Mesendoderm (in vitro differentiated cells): ENCODE data around the gene NDUFS3.

Experiments
- DNase-seq: peaks from one replicate; pipeline ENCODE4 v3.0.0; 2013
- H2AK5ac ChIP-seq: 2 replicates; pipeline ENCODE4 v1.6.1; 2013; ENCODE audit warnings: low read length, inconsistent platforms
- H2BK120ac ChIP-seq: 2 replicates; pipeline ENCODE4 v1.6.1; 2013; ENCODE audit warnings: low read depth, mild to moderate bottlenecking, low read length, moderate library complexity, mixed read lengths
- H2BK15ac ChIP-seq: replicated peaks from 2 replicates; pipeline ENCODE4 v1.6.1; 2013; ENCODE audit warnings: low read depth, mild to moderate bottlenecking, moderate library complexity
- H2BK5ac ChIP-seq: 2 replicates; pipeline ENCODE4 v1.6.1; 2013; ENCODE audit warnings: low read length, inconsistent platforms
- H3K18ac ChIP-seq: 2 replicates; pipeline ENCODE4 v1.6.1; 2013; ENCODE audit warnings: mild to moderate bottlenecking, low read length, mixed read lengths
- H3K23ac ChIP-seq: one replicate; pipeline ENCODE4 v1.6.1; 2013; ENCODE audit warnings: low read length
- H3K27ac ChIP-seq: 2 replicates; pipeline ENCODE4 v1.5.1; 2013; ENCODE audit warnings: low read depth, mild to moderate bottlenecking, inconsistent platforms, low read length, moderate library complexity
- H3K27me3 ChIP-seq: 2 replicates; pipeline ENCODE4 v1.6.1; 2013; ENCODE audit warnings: low read length, control low read depth, mild to moderate bottlenecking, inconsistent platforms; ENCODE audit not compliant: insufficient read depth, poor library complexity
- H3K36me3 ChIP-seq: 2 replicates; pipeline ENCODE4 v1.6.1; 2013; ENCODE audit warnings: low read length, inconsistent platforms; ENCODE audit not compliant: control insufficient read depth, insufficient read depth
- H3K4ac ChIP-seq: one replicate; pipeline ENCODE4 v1.6.1; 2013; ENCODE audit warnings: low read depth, mild to moderate bottlenecking, low read length, moderate library complexity
- H3K4me1 ChIP-seq: 2 replicates; pipeline ENCODE4 v1.6.1; 2013; ENCODE audit warnings: low read depth, low read length, inconsistent platforms; ENCODE audit not compliant: control insufficient read depth
- H3K4me2 ChIP-seq: 2 replicates; pipeline ENCODE4 v1.6.1; 2013; ENCODE audit warnings: low read length
- H3K4me3 ChIP-seq: 2 replicates; pipeline ENCODE4 v1.5.1; 2013; ENCODE audit warnings: mild to moderate bottlenecking, low read length
- H3K56ac ChIP-seq: one replicate; pipeline ENCODE4 v1.6.1; 2013; ENCODE audit warnings: low read length
- H3K79me1 ChIP-seq: 2 replicates; pipeline ENCODE4 v1.6.1; 2013; ENCODE audit warnings: low read length, inconsistent platforms
- H3K79me2 ChIP-seq: 2 replicates; pipeline ENCODE4 v1.6.1; 2013; ENCODE audit warnings: mild to moderate bottlenecking, low read length; ENCODE audit not compliant: control insufficient read depth, insufficient read depth
- H3K9ac ChIP-seq: 2 replicates; pipeline ENCODE4 v1.6.1; 2013; ENCODE audit warnings: low read length, inconsistent platforms
- H4K5ac ChIP-seq: one replicate; pipeline ENCODE4 v1.6.1; 2013; ENCODE audit warnings: low read length
- H4K8ac ChIP-seq: one replicate; pipeline ENCODE4 v1.6.1; 2013; ENCODE audit warnings: low read depth, mild to moderate bottlenecking, control low read depth, low read length, moderate library complexity
- WGBS: extraction: QIAGEN DNeasy Blood & Tissue Kit; methylation state at CpG from one replicate; pipeline ENCODE4 v1.1.7; 2013; ENCODE audit warnings: low lambda C conversion rate, missing lambda C conversion rate; ENCODE audit not compliant: insufficient coverage; ENCODE audit errors: extremely low coverage; 5-methylcytosine and 5-hydroxymethylcytosine counted together

Gene NDUFS3

GRCh38 chr11:47589118-47589517, 10.2 kb downstream of the NDUFS3 start:
- no peak overlapping the region for H3K18ac ChIP-seq
- no peak overlapping the region for H3K9ac ChIP-seq
- peaks cover 2% of the 10 kb centered on the region for H3K4me1 ChIP-seq
- no peaks in the 10 kb centered on the region for H3K79me1 ChIP-seq
- no peak overlapping the region for H3K23ac ChIP-seq
- WGBS = no CpG with 5 or more reads among the region's 11 CpGs
- no peaks in the 10 kb centered on the region for H3K79me2 ChIP-seq
- H4K8ac ChIP-seq = no peak overlapping the region
- H3K27me3 ChIP-seq = peaks cover 16% of the 10 kb centered on the region
- H4K5ac ChIP-seq = no peak overlapping the region
- no peak overlapping the region for H3K4me3 ChIP-seq
- no peak for DNase-seq
- H2AK5ac ChIP-seq = no peak overlapping the region
- no peak overlapping the region for H3K4ac ChIP-seq
- H2BK5ac ChIP-seq = no peak overlapping the region
- H3K36me3 ChIP-seq = no peaks in the 10 kb centered on the region
- no peak overlapping the region for H2BK15ac ChIP-seq
- H2BK120ac ChIP-seq = no peak overlapping the region
- no peak overlapping the region for H3K27ac ChIP-seq
- no peak overlapping the region for H3K56ac ChIP-seq
- H3K4me2 ChIP-seq = no peak overlapping the region

- WGBS = no CpG with 5 or more reads among the region's 51 CpGs
- H3K23ac ChIP-seq = no peak overlapping the region
- peaks cover 16% of the 10 kb centered on the region for H3K27me3 ChIP-seq
- H3K79me2 ChIP-seq = no peaks in the 10 kb centered on the region
- no peak overlapping the region for H3K4me3 ChIP-seq
- H3K4me1 ChIP-seq = peaks cover 2% of the 10 kb centered on the region
- H3K56ac ChIP-seq = no peak overlapping the region
- no peak overlapping the region for H2BK5ac ChIP-seq
- H3K36me3 ChIP-seq = no peaks in the 10 kb centered on the region
- no peak overlapping the region for H4K8ac ChIP-seq
- no peak overlapping the region for H4K5ac ChIP-seq
- no peak for DNase-seq
- H2BK120ac ChIP-seq = no peak overlapping the region
- H3K79me1 ChIP-seq = no peaks in the 10 kb centered on the region
- no peak overlapping the region for H2BK15ac ChIP-seq
- no peak overlapping the region for H3K18ac ChIP-seq
- H3K27ac ChIP-seq = no peak overlapping the region
- H3K4ac ChIP-seq = no peak overlapping the region
- no peak overlapping the region for H3K9ac ChIP-seq
- H3K4me2 ChIP-seq = no peak overlapping the region
- H2AK5ac ChIP-seq = no peak overlapping the region
These were observed 10.7 kb downstream of the NDUFS3 start for GRCh38 chr11:47589584-47589976.

- WGBS = no CpG with 5 or more reads among the region's 122 CpGs
- Histone ChIP-seq H3K4me3 (no peak overlapping the region), H2BK15ac (no peak overlapping the region), H3K27ac (no peak overlapping the region), H3K4me2 (no peak overlapping the region), H2BK5ac (no peak overlapping the region), H3K23ac (no peak overlapping the region), H3K56ac (no peak overlapping the region), H3K36me3 (no peaks in the 10 kb centered on the region), H3K79me2 (no peaks in the 10 kb centered on the region), H4K8ac (no peak overlapping the region), H4K5ac (no peak overlapping the region), H2AK5ac (no peak overlapping the region), H3K79me1 (no peaks in the 10 kb centered on the region), H3K4me1 (peaks cover 2% of the 10 kb centered on the region), H3K18ac (no peak overlapping the region), H2BK120ac (no peak overlapping the region), H3K27me3 (peaks cover 16% of the 10 kb centered on the region), H3K4ac (no peak overlapping the region), H3K9ac (no peak overlapping the region)
- DNase-seq = no peak
These were observed 11.3 kb downstream of the NDUFS3 start for GRCh38 chr11:47589977-47590861.

- H2BK120ac ChIP-seq = no peak overlapping the region
- no peak overlapping the region for H3K4me3 ChIP-seq
- DNase-seq = peak; percentile 36
These were observed 12.9 kb downstream of the NDUFS3 start for GRCh38 chr11:47591764-47592163.

GRCh38 chr11:47592251-47592650, 13.4 kb downstream of the NDUFS3 start:
- Histone ChIP-seq H3K4me3 (no peak overlapping the region), H3K9ac (no peak overlapping the region), H3K56ac (no peak overlapping the region), H3K4ac (no peak overlapping the region), H2BK5ac (no peak overlapping the region), H2BK15ac (no peak overlapping the region), H4K5ac (no peak overlapping the region), H3K27ac (no peak overlapping the region), H3K4me2 (no peak overlapping the region), H3K23ac (no peak overlapping the region), H3K27me3 (peaks cover 16% of the 10 kb centered on the region), H3K79me1 (no peaks in the 10 kb centered on the region), H2AK5ac (no peak overlapping the region), H3K18ac (no peak overlapping the region), H3K4me1 (peaks cover 2% of the 10 kb centered on the region), H4K8ac (no peak overlapping the region), H3K36me3 (no peaks in the 10 kb centered on the region), H3K79me2 (no peaks in the 10 kb centered on the region), H2BK120ac (no peak overlapping the region)
- no CpG with 5 or more reads among the region's 4 CpGs for WGBS
- no peak for DNase-seq

More at GRCh38 chr11:47591764-47592163, 12.9 kb downstream of the NDUFS3 start:
- no peak overlapping the region for H2BK5ac ChIP-seq
- no peaks in the 10 kb centered on the region for H3K79me2 ChIP-seq
- H3K18ac ChIP-seq = no peak overlapping the region
- WGBS = no CpG with 5 or more reads among the region's 7 CpGs
- no peak overlapping the region for H4K8ac ChIP-seq
- no peak overlapping the region for H3K4ac ChIP-seq
- H2AK5ac ChIP-seq = no peak overlapping the region
- H3K4me2 ChIP-seq = no peak overlapping the region
- H3K4me1 ChIP-seq = peaks cover 2% of the 10 kb centered on the region
- no peak overlapping the region for H2BK15ac ChIP-seq
- peak overlapping the region; percentile 80 for H3K23ac ChIP-seq
- H3K79me1 ChIP-seq = no peaks in the 10 kb centered on the region
- H4K5ac ChIP-seq = no peak overlapping the region
- peak overlapping the region; percentile 1 for H3K56ac ChIP-seq
- no peak overlapping the region for H3K27ac ChIP-seq
- H3K9ac ChIP-seq = peak overlapping the region; percentile 21
- no peaks in the 10 kb centered on the region for H3K36me3 ChIP-seq
- H3K27me3 ChIP-seq = peaks cover 16% of the 10 kb centered on the region
